Osteocyte (in vitro differentiated cells): ENCODE data around the gene TRAF3. TPM values are rescaled to one million over a fixed set of nuclear protein-coding genes. Genes with fewer than 3 reads are reported as not detected.

Experiments used
- DNase-seq: peaks from one replicate; pipeline ENCODE4 v3.0.0; 2021; ENCODE audit warnings: mixed read lengths; ENCODE audit not compliant: unreplicated experiment; ENCODE audit errors: extremely low spot score
- H3K27ac Mint-ChIP-seq: one replicate; pipeline ENCODE4 v1.8.0; 2021; ENCODE audit warnings: mild to moderate bottlenecking, mixed read lengths; ENCODE audit not compliant: unreplicated experiment
- H3K27me3 Mint-ChIP-seq: one replicate; pipeline ENCODE4 v1.8.0; 2021; ENCODE audit warnings: mixed read lengths; ENCODE audit not compliant: unreplicated experiment
- H3K36me3 Mint-ChIP-seq: one replicate; pipeline ENCODE4 v1.8.0; 2021; ENCODE audit warnings: mixed read lengths; ENCODE audit not compliant: unreplicated experiment
- H3K4me1 Mint-ChIP-seq: one replicate; pipeline ENCODE4 v1.8.0; 2021; ENCODE audit warnings: mixed read lengths; ENCODE audit not compliant: unreplicated experiment
- H3K4me3 Mint-ChIP-seq: one replicate; pipeline ENCODE4 v1.8.0; 2021; ENCODE audit warnings: mild to moderate bottlenecking, moderate library complexity, mixed read lengths; ENCODE audit not compliant: unreplicated experiment
- H3K9me3 Mint-ChIP-seq: one replicate; pipeline ENCODE4 v1.8.0; 2021; ENCODE audit warnings: mixed read lengths; ENCODE audit not compliant: unreplicated experiment
- CTCF ChIP-seq: fragments of 200-600 bp; sonication (generic); IDR thresholded peaks from 2 replicates; pipeline ENCODE4 v1.5.0; 2021; ENCODE audit warnings: antibody characterized with exemption, mild to moderate bottlenecking, moderate library complexity
- total RNA-seq: library from RNA; stranded (reverse); gene quantifications from 2 replicates; pipeline ENCODE4 v1.2.1, GENCODE V29; 2021

TRAF3 gene
- total RNA-seq, 1 donor from 2014 or later, result 15.9 TPM

- Mint-ChIP-seq H3K4me3 (no peak overlapping the region), H3K4me1 (peaks cover 36% of the 10 kb centered on the region), H3K9me3 (no peaks in the 10 kb centered on the region), H3K36me3 (peaks cover 2% of the 10 kb centered on the region), H3K27me3 (no peaks in the 10 kb centered on the region), H3K27ac (no peak overlapping the region)
- no peak for TF ChIP-seq CTCF
- no peak for DNase-seq
These were observed 50.5 kb downstream of the TRAF3 start for GRCh38 chr14:102827716-102828115.

- no peak overlapping the region for H3K4me3 Mint-ChIP-seq
- no peaks in the 10 kb centered on the region for H3K9me3 Mint-ChIP-seq
- no peaks in the 10 kb centered on the region for H3K27me3 Mint-ChIP-seq
- H3K27ac Mint-ChIP-seq, result no peak overlapping the region
- H3K4me1 Mint-ChIP-seq, result peaks cover 36% of the 10 kb centered on the region
- no peak for DNase-seq
- TF ChIP-seq CTCF, result no peak
- peaks cover 2% of the 10 kb centered on the region for H3K36me3 Mint-ChIP-seq
These were observed 50.9 kb downstream of the TRAF3 start for GRCh38 chr14:102828151-102828550.

- Mint-ChIP-seq H3K36me3 (peaks cover 5% of the 10 kb centered on the region), H3K4me3 (no peak overlapping the region), H3K27me3 (no peaks in the 10 kb centered on the region), H3K27ac (no peak overlapping the region), H3K9me3 (no peaks in the 10 kb centered on the region), H3K4me1 (peaks cover 36% of the 10 kb centered on the region)
- TF ChIP-seq CTCF, result no peak
- no peak for DNase-seq
These were observed 51.8 kb downstream of the TRAF3 start for GRCh38 chr14:102829016-102829548.

GRCh38 chr14:102830474-102831045 lies 53.3 kb downstream of the TRAF3 start:
- Mint-ChIP-seq H3K4me3 (no peak overlapping the region), H3K27ac (no peak overlapping the region), H3K27me3 (no peaks in the 10 kb centered on the region), H3K4me1 (peaks cover 33% of the 10 kb centered on the region), H3K9me3 (no peaks in the 10 kb centered on the region), H3K36me3 (peaks cover 10% of the 10 kb centered on the region)
- DNase-seq, result no peak
- no peak for TF ChIP-seq CTCF

- H3K9me3 Mint-ChIP-seq, result no peaks in the 10 kb centered on the region
- no peaks in the 10 kb centered on the region for H3K27me3 Mint-ChIP-seq
- H3K36me3 Mint-ChIP-seq, result peaks cover 10% of the 10 kb centered on the region
- peaks cover 29% of the 10 kb centered on the region for H3K4me1 Mint-ChIP-seq
- H3K4me3 Mint-ChIP-seq, result no peak overlapping the region
- no peak for TF ChIP-seq CTCF
- no peak for DNase-seq
- no peak overlapping the region for H3K27ac Mint-ChIP-seq
These were observed 54.0 kb downstream of the TRAF3 start for GRCh38 chr14:102831163-102831804.
